Activated CD4-positive, CD25-positive, alpha-beta regulatory T cell (primary cell): ENCODE measurements around the gene SMAD3.
A peak's percentile ranks its signal among the peaks of the same experiment; 100 is the strongest.

Source experiments
- DNase-seq, 4 experiments: peaks; one replicate each; lab custom pipeline; 2025; lab: John Stamatoyannopoulos, UW

The SMAD3 gene

GRCh38 chr15:67125589-67126502, 60.4 kb downstream of the SMAD3 start:
- DNase-seq = no peak

- DNase-seq = no peak
These were observed 61.3 kb downstream of the SMAD3 start for GRCh38 chr15:67126551-67127330.

GRCh38 chr15:67127331-67127664, 61.9 kb downstream of the SMAD3 start:
- DNase-seq = no peak

GRCh38 chr15:67127965-67128364, 62.6 kb downstream of the SMAD3 start:
- DNase-seq = no peak

- no peak for DNase-seq
These were observed 64.8 kb downstream of the SMAD3 start for GRCh38 chr15:67130166-67130565.

GRCh38 chr15:67130673-67131601, 65.5 kb downstream of the SMAD3 start:
- no peak for DNase-seq

GRCh38 chr15:67132276-67132675, 66.9 kb downstream of the SMAD3 start:
- no peak for DNase-seq

GRCh38 chr15:67133026-67133425, 67.6 kb downstream of the SMAD3 start:
- no peak for DNase-seq

- no peak for DNase-seq
These were observed 68.3 kb downstream of the SMAD3 start for GRCh38 chr15:67133738-67134066.

GRCh38 chr15:67134067-67134838, 68.9 kb downstream of the SMAD3 start:
- DNase-seq = peak in 2 of 4 experiments; percentile 31 to 50

- DNase-seq = no peak
These were observed 69.6 kb downstream of the SMAD3 start for GRCh38 chr15:67134871-67135492.

- DNase-seq = no peak
These were observed 70.1 kb downstream of the SMAD3 start for GRCh38 chr15:67135494-67135893.

GRCh38 chr15:67136802-67137201, 71.4 kb downstream of the SMAD3 start:
- no peak for DNase-seq

GRCh38 chr15:67137319-67137718, 71.9 kb downstream of the SMAD3 start:
- DNase-seq = no peak

- no peak for DNase-seq
These were observed 72.8 kb downstream of the SMAD3 start for GRCh38 chr15:67137951-67138848.

- no peak for DNase-seq
These were observed 73.8 kb downstream of the SMAD3 start for GRCh38 chr15:67138891-67139855.

- DNase-seq = no peak
These were observed 74.9 kb downstream of the SMAD3 start for GRCh38 chr15:67140078-67140833.
